Keratinocyte (primary cell): ENCODE measurements around the gene MS4A7.

Experiments used
- EZH2 ChIP-seq: IDR thresholded peaks from one replicate; pipeline ENCODE4 v1.6.1; 2012; ENCODE audit warnings: inconsistent platforms, mild to moderate bottlenecking, low read length, moderate library complexity
- TF ChIP-seq, protein P1 (sequence below), 3 experiments: IDR thresholded peaks in 1 of 3; conservative IDR thresholded peaks in 1 of 3; optimal IDR thresholded peaks in 1 of 3; 2 replicates in 2 of 3; 3 replicates in 1 of 3; pipeline versions ENCODE3 to v1.5.1; 2011; ENCODE audit warnings: low read length in 3 of 3, mild to moderate bottlenecking in 3 of 3, moderate library complexity in 2 of 3, control low read depth in 1 of 3, inconsistent platforms in 1 of 3; ENCODE audit not compliant: insufficient read depth in 2 of 3; ENCODE audit errors: extremely low read depth in 1 of 3

DNA sequence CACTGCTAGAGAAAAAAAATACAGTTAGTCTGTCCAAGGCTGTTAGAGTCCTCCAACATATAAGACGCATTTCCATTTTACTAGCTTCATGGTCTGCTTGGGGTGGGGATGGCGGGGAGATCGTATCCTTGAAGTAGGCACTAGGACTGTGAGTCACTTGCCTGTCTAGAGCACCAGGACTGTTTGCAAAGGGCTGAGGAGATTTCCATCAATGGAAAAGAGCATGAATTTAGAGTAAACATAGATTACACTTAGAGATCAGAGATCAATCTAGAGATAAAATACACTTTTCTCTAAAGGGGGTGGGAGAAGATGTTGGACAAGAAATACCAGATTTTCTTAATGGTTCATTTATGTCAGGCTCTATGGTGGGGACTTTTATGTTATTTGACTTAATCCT is 1.7 kb upstream of the MS4A7 start:
- TF ChIP-seq, protein P1, sequence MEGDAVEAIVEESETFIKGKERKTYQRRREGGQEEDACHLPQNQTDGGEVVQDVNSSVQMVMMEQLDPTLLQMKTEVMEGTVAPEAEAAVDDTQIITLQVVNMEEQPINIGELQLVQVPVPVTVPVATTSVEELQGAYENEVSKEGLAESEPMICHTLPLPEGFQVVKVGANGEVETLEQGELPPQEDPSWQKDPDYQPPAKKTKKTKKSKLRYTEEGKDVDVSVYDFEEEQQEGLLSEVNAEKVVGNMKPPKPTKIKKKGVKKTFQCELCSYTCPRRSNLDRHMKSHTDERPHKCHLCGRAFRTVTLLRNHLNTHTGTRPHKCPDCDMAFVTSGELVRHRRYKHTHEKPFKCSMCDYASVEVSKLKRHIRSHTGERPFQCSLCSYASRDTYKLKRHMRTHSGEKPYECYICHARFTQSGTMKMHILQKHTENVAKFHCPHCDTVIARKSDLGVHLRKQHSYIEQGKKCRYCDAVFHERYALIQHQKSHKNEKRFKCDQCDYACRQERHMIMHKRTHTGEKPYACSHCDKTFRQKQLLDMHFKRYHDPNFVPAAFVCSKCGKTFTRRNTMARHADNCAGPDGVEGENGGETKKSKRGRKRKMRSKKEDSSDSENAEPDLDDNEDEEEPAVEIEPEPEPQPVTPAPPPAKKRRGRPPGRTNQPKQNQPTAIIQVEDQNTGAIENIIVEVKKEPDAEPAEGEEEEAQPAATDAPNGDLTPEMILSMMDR (optimal IDR thresholded peaks at IDR 0.05 in 1 of 3, IDR thresholded peaks at IDR 0.05 in 1 of 3, conservative IDR thresholded peaks at IDR 0.05 in 1 of 3; ENCODE audit: extremely low read depth in 1 of 3, insufficient read depth in 2 of 3, low read length in 3 of 3) = no peak
- TF ChIP-seq EZH2 = no peak
